Measurements from ENCODE around the gene MMP27.

DNA sequence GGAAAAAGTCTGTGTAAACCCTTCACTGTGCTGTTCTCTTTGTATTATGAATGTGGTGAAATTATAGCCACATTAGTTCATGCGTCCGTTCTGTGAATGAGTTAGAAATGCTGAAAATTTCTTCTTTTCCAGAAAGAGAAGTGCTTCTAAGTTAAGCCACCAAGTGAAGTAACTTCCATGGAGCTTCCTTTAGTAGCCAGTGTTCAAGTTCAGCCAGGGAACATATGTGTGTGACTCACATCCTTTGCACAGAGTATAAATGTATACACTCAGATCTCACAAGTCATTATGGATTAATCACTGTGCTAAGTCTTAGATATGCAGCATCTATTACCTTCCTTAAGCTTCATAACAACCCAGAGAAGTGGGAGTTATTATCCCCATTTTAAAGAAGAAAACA lies 22.3 kb upstream of the MMP27 start:
- TF ChIP-seq CTCF (IDR thresholded peaks at IDR 0.05) (no peak), POLR2A (IDR thresholded peaks at IDR 0.05) (no peak), EP300 (IDR thresholded peaks at IDR 0.05) (no peak)

All from upper lobe of left lung (tissue), 4 donors.